HepG2 (cell line): ENCODE data around the gene WDR91. TPM values are rescaled to one million over a fixed set of nuclear protein-coding genes. Genes with fewer than 3 reads are reported as not detected.
"Not testable (repeated sequence)": the region's sequence is repeated elsewhere in the genome, so short reads cannot be mapped to it uniquely, and the experiment has no call there.

ENCODE experiments used
- ATAC-seq: fragments of 200-7000 bp; cut with Tn5 transposase; 3 replicates; pipeline ENCODE4 v1.9.1; 2020; ENCODE audit warnings: mild to moderate bottlenecking, moderate library complexity
- BruUV-seq: library from RNA; stranded (reverse); fragments of 400-500 nt; replicated peaks from 2 replicates; lab custom pipeline; 2021; lab: Mats Ljungman, UMichigan
- CTCF ChIA-PET: fragments of 300-600 bp; formaldehyde crosslinking; extraction: SDS; loops from one replicate; lab custom pipeline; 2021; ENCODE audit warnings: low total read pairs, inconsistent platforms, low intra/inter-chr PET ratio; lab: Yijun Ruan, JAX
- POLR2A ChIA-PET: fragments of 350-600 bp; sonication (Branson Sonifier 250); formaldehyde crosslinking; loops from one replicate; lab custom pipeline; 2020; ENCODE audit warnings: antibody characterized with exemption, inconsistent platforms; lab: Yijun Ruan, JAX
- DNase-seq: peaks from one replicate; pipeline ENCODE4 v3.0.0-alpha.2; 2015; ENCODE audit warnings: low spot score
- FAIRE-seq: peaks from 3 replicates; lab custom pipeline; 2011; peaks lifted over from hg19 to GRCh38; lab: Jason Lieb, UNC
- H2AFZ ChIP-seq: one replicate; pipeline ENCODE4 v1.6.1; 2011; ENCODE audit warnings: low read length, inconsistent platforms
- H3K27ac ChIP-seq: fragments of 300-600 bp; 3 replicates; pipeline ENCODE4 v1.8.0; 2011; ENCODE audit warnings: mixed run types, mild to moderate bottlenecking, mixed read lengths, low read length, inconsistent platforms; ENCODE audit not compliant: insufficient read depth; ENCODE audit errors: extremely low read length
- H3K27me3 ChIP-seq, 2 experiments: fragments of 200-600 bp in 1 of 2; 2 replicates in 1 of 2; 3 replicates in 1 of 2; pipeline versions ENCODE4 v1.6.0 to v1.8.0; 2011; ENCODE audit warnings: low read length in 2 of 2, mild to moderate bottlenecking in 2 of 2, moderate library complexity in 2 of 2, inconsistent platforms in 1 of 2; ENCODE audit not compliant: insufficient read depth in 2 of 2, control insufficient read depth in 1 of 2
- H3K36me3 ChIP-seq, 2 experiments: fragments of 200-600 bp in 1 of 2; replicated peaks in 1 of 2; 2 replicates in 1 of 2; 3 replicates in 1 of 2; pipeline versions ENCODE4 v1.5.1 to v1.8.0; 2011; ENCODE audit warnings: low read length in 2 of 2, inconsistent platforms in 1 of 2; ENCODE audit not compliant: insufficient read depth in 2 of 2, control insufficient read depth in 1 of 2
- H3K4me1 ChIP-seq: 2 replicates; pipeline ENCODE4 v1.5.1; 2012; ENCODE audit warnings: low read length, inconsistent platforms; ENCODE audit not compliant: insufficient read depth
- H3K4me2 ChIP-seq: 2 replicates; pipeline ENCODE4 v1.6.0; 2011; ENCODE audit warnings: low read depth, low read length, inconsistent platforms
- H3K4me3 ChIP-seq, 3 experiments: fragments of 200-600 bp in 1 of 3; sonication (generic), shearing (Covaris generic) in 1 of 3; replicated peaks in 1 of 3; 2 replicates each; pipeline ENCODE4 v1.5.1; 2011 to 2016; ENCODE audit warnings: low read length in 3 of 3, inconsistent platforms in 2 of 3, low read depth in 2 of 3, mild to moderate bottlenecking in 2 of 3, control low read depth in 1 of 3, mixed read lengths in 1 of 3; ENCODE audit not compliant: insufficient read depth in 1 of 3
- H3K79me2 ChIP-seq: one replicate; pipeline ENCODE4 v1.6.1; 2011; ENCODE audit warnings: low read length, inconsistent platforms; ENCODE audit not compliant: insufficient read depth
- H3K9ac ChIP-seq: 2 replicates; pipeline ENCODE4 v1.6.0; 2011; ENCODE audit warnings: mild to moderate bottlenecking, low read depth, low read length, inconsistent platforms; ENCODE audit not compliant: insufficient read depth
- H3K9me3 ChIP-seq: 2 replicates; pipeline ENCODE4 v1.5.1; 2012; ENCODE audit warnings: mild to moderate bottlenecking, low read length
- H4K20me1 ChIP-seq: 2 replicates; pipeline ENCODE4 v1.6.0; 2011; ENCODE audit warnings: inconsistent platforms, mild to moderate bottlenecking, low read length, moderate library complexity; ENCODE audit not compliant: insufficient read depth
- ASH2L ChIP-seq: fragments of 300-600, 200-600 bp; sonication (generic); IDR thresholded peaks from 2 replicates; pipeline ENCODE4 v1.7.0; 2017; ENCODE audit warnings: low read depth, mild to moderate bottlenecking, moderate library complexity, mixed read lengths, low read length; ENCODE audit not compliant: insufficient read length
- MIXL1 ChIP-seq: IDR thresholded peaks from 2 replicates; pipeline ENCODE4 v1.6.1; 2016
- NFIC ChIP-seq: IDR thresholded peaks from 2 replicates; pipeline ENCODE4 v1.6.1; 2012; ENCODE audit warnings: mild to moderate bottlenecking, low read length, inconsistent platforms
- NR2C2 ChIP-seq: sonication (generic); formaldehyde crosslinking; IDR thresholded peaks from 2 replicates; pipeline ENCODE4 v1.4.0; 2020; ENCODE audit warnings: missing genetic modification reagents, mild to moderate bottlenecking, moderate library complexity, borderline replicate concordance
- NR2F1 ChIP-seq, 2 experiments: fragments of 450-650 bp in 1 of 2; formaldehyde crosslinking in 1 of 2; IDR thresholded peaks; 2 replicates each; pipeline versions ENCODE4 v1.5.0 to v1.6.1; 2016 to 2020; ENCODE audit warnings: mild to moderate bottlenecking in 1 of 2, missing compliant biosample characterization in 1 of 2, missing genetic modification reagents in 1 of 2, moderate library complexity in 1 of 2
- SOX13 ChIP-seq, 3 experiments: fragments of 450-650 bp in 1 of 3; sonication (generic) in 1 of 3; formaldehyde crosslinking in 1 of 3; IDR thresholded peaks in 2 of 3; conservative IDR thresholded peaks in 1 of 3; 2 replicates each; pipeline versions ENCODE4 v1.5.0 to v1.6.1; 2016 to 2020; ENCODE audit warnings: antibody characterized with exemption in 1 of 3, mild to moderate bottlenecking in 1 of 3, missing compliant biosample characterization in 1 of 3, missing genetic modification reagents in 1 of 3, moderate library complexity in 1 of 3
- SOX5 ChIP-seq: IDR thresholded peaks from 2 replicates; pipeline ENCODE4 v1.6.1; 2016; ENCODE audit warnings: borderline replicate concordance
- XBP1 ChIP-seq: sonication (generic); formaldehyde crosslinking; IDR thresholded peaks from 2 replicates; pipeline ENCODE4 v1.5.0; 2020; ENCODE audit warnings: missing genetic modification reagents
- ZNF337 ChIP-seq: sonication (generic); formaldehyde crosslinking; IDR thresholded peaks from 2 replicates; pipeline ENCODE4 v1.5.1; 2020; ENCODE audit warnings: missing genetic modification reagents, low read depth, mild to moderate bottlenecking, borderline replicate concordance
- ZNF510 ChIP-seq: sonication (generic); formaldehyde crosslinking; IDR thresholded peaks from 2 replicates; pipeline ENCODE4 v1.4.0; 2020; ENCODE audit warnings: low read depth, mild to moderate bottlenecking, missing genetic modification reagents
- WGBS: methylation state at CpG from one replicate; pipeline ENCODE4 v1.1.6; 2017; ENCODE audit warnings: low lambda C conversion rate; 5-methylcytosine and 5-hydroxymethylcytosine counted together
- in situ Hi-C: cut with HindIII; loops from 2 replicates; pipeline ENCODE4 v1.10.0; 2017; ENCODE audit warnings: low pct_unique_long_range_greater_than_20kb; ENCODE audit not compliant: extremely low pct_ligation_motif_present
- intact Hi-C: fragments of 100-400 bp; cut with micrococcal nuclease; formaldehyde crosslinking; loops from one replicate; pipeline ENCODE4 v1.10.0; 2022; ENCODE audit not compliant: unreplicated experiment
- polyA plus RNA-seq, 8 experiments: library from polyadenylated mRNA; depleted of rRNA in 3 of 8; stranded (reverse) in 7 of 8; unstranded in 1 of 8; fragments of >200 nt; fragmentation: Illumina TruSeq in 4 of 8; extraction: Trizol in 4 of 8; gene quantifications; 2 replicates each; pipeline versions ENCODE4 v1.2.1 to v1.2.3, GENCODE V29; 2011 to 2016; ENCODE audit warnings: low read depth in 4 of 8, missing spikeins in 1 of 8, mixed read lengths in 1 of 8; ENCODE audit not compliant: insufficient read depth in 1 of 8
- total RNA-seq, 5 experiments: library from RNA; depleted of rRNA; stranded (reverse); fragments of >200 nt; fragmentation: Illumina TruSeq; extraction: Trizol; gene quantifications; 2 replicates each; pipeline ENCODE4 v1.2.3, GENCODE V29; 2016; ENCODE audit warnings: low read depth in 1 of 5

WDR91 gene
- total and polyA plus RNA-seq, 2 of the 13 experiments (the other 11 are each of a cell fraction or from before 2014, with no cell fraction given) = 11.6 to 12.1 TPM

- CTCF ChIA-PET = interaction anchor here (1.3 to 2.4 kb wide), 2 partner anchors 184 to 538 kb away, joined by 3 to 11 read pairs; partner anchors contain the start of gene AGBL3
- peak overlapping the region; percentile 87 for H3K4me2 ChIP-seq
- H3K4me1 ChIP-seq = peaks cover 53% of the 10 kb centered on the region
- ATAC-seq = peak; percentile 11
- in situ Hi-C loops; H3K27me3 ChIP-seq; BruUV-seq; H3K9me3 ChIP-seq; DNase-seq; FAIRE-seq; H4K20me1 ChIP-seq; H2AFZ ChIP-seq; TF ChIP-seq SOX13 (IDR thresholded peaks at IDR 0.05): not testable (repeated sequence)
- peak overlapping the region; percentile 87 for H3K27ac ChIP-seq
- WGBS = 1% methylated on average over 12 of the region's 12 CpGs
- H3K4me3 ChIP-seq = peak overlapping the region; percentile 70 to 97 (median 95)
- H3K9ac ChIP-seq = peak overlapping the region; percentile 92
- peaks cover 62% of the 10 kb centered on the region for H3K79me2 ChIP-seq
- peak; percentile 59 for TF ChIP-seq ASH2L
- peak; percentile 46; the same call in 1 of the 2 replicates for TF ChIP-seq NFIC
- TF ChIP-seq XBP1 (CRISPR knock-in tag) = 0 out of 2 replicates have a peak, but pooled peaks have one; percentile 3
- peak; percentile 5; the same call in 1 of the 2 replicates for TF ChIP-seq SOX5 (CRISPR knock-in tag)
- TF ChIP-seq NR2F1 (CRISPR knock-in tag; IDR thresholded peaks at IDR 0.05) = peak in 1 of 2 experiments; percentile 23; a peak in 1 of 4 replicates
- TF ChIP-seq ZNF510 (CRISPR knock-in tag) = peak; percentile 37; the same call in 1 of the 2 replicates
- TF ChIP-seq NR2C2 = peak; percentile 53; the same call in 1 of the 2 replicates
- 0 out of 2 replicates have a peak, but pooled peaks have one; percentile 11 for TF ChIP-seq ZNF337
- 0 out of 4 replicates have a peak, but pooled peaks of 1 of the 2 experiments have one; percentile 19 for TF ChIP-seq SOX13 (CRISPR knock-in tag; conservative IDR thresholded peaks at IDR 0.05 in 1 of 2, IDR thresholded peaks at IDR 0.05 in 1 of 2)
- TF ChIP-seq MIXL1 (CRISPR knock-in tag) = 0 out of 2 replicates have a peak, but pooled peaks have one; percentile 1
- H3K36me3 ChIP-seq = peaks cover 4 to 35% of the 10 kb centered on the region in 2 experiments; a peak in 4 of 5 replicates
- POLR2A ChIA-PET = interaction anchor here (0.7 to 4.4 kb wide), 19 partner anchors 9 to 525 kb away, joined by 3 to 30 read pairs (median 5); partner anchors contain the start of genes AGBL3, BPGM, TMEM140 and WDR91
- intact Hi-C loops = loop anchor here (2.0 to 5.0 kb wide), 3 partner anchors 16 to 279 kb away; partner anchors contain the start of gene AGBL3
These were observed 40.3 kb downstream of the WDR91 start for GRCh38 chr7:135170998-135171481.
